Right kidney (tissue), 1 donor: ENCODE results near the gene GIMAP8.
A peak's percentile ranks its signal among the peaks of the same experiment; 100 is the strongest.
"Not testable (repeated sequence)": the region's sequence is repeated elsewhere in the genome, so short reads cannot be mapped to it uniquely, and the experiment has no call there.

ENCODE experiments used
- DNase-seq: peaks from one replicate; pipeline ENCODE4 v3.0.0-alpha.2; 2016

GIMAP8 gene

GRCh38 chr7:150435047-150435389 lies 15.4 kb upstream of the GIMAP8 start:
- no peak for DNase-seq

GRCh38 chr7:150435390-150436073 lies 14.9 kb upstream of the GIMAP8 start:
- DNase-seq, result no peak

- no peak for DNase-seq
Measured at GRCh38 chr7:150439967-150440366, 10.5 kb upstream of the GIMAP8 start.

- DNase-seq, result no peak
Measured at GRCh38 chr7:150441524-150441923, 8.9 kb upstream of the GIMAP8 start.

- DNase-seq, result no peak
Measured at GRCh38 chr7:150442811-150443210, 7.6 kb upstream of the GIMAP8 start.

GRCh38 chr7:150443793-150444540 lies 6.5 kb upstream of the GIMAP8 start:
- DNase-seq, result no peak

- DNase-seq, result no peak
Measured at GRCh38 chr7:150444674-150445365, 5.6 kb upstream of the GIMAP8 start.

- no peak for DNase-seq
Measured at GRCh38 chr7:150446288-150446938, 4.0 kb upstream of the GIMAP8 start.

- no peak for DNase-seq
Measured at GRCh38 chr7:150447966-150448788, 2.3 kb upstream of the GIMAP8 start.

GRCh38 chr7:150448789-150449147 lies 1.7 kb upstream of the GIMAP8 start:
- peak; percentile 52 for DNase-seq

GRCh38 chr7:150449206-150449952 lies 1.1 kb upstream of the GIMAP8 start:
- no peak for DNase-seq

GRCh38 chr7:150451097-150451793 lies 815 bp downstream of the GIMAP8 start:
- DNase-seq, result no peak

- no peak for DNase-seq
Measured at GRCh38 chr7:150451833-150452461, 1.5 kb downstream of the GIMAP8 start.

GRCh38 chr7:150453181-150453580 lies 2.8 kb downstream of the GIMAP8 start:
- DNase-seq, result no peak

- no peak for DNase-seq
Measured at GRCh38 chr7:150453892-150454291, 3.5 kb downstream of the GIMAP8 start.

GRCh38 chr7:150457064-150457463 lies 6.6 kb downstream of the GIMAP8 start:
- DNase-seq, result not testable (repeated sequence)

GRCh38 chr7:150458235-150458634 lies 7.8 kb downstream of the GIMAP8 start:
- no peak for DNase-seq

GRCh38 chr7:150458756-150459155 lies 8.3 kb downstream of the GIMAP8 start:
- no peak for DNase-seq

GRCh38 chr7:150461520-150461919 lies 11.1 kb downstream of the GIMAP8 start:
- DNase-seq, result no peak

- no peak for DNase-seq
Measured at GRCh38 chr7:150462413-150462812, 12.0 kb downstream of the GIMAP8 start.
